ENCODE data around the gene DOCK2.

- no peak for TF ChIP-seq REST (IDR thresholded peaks at IDR 0.05; ENCODE audit: insufficient read depth in 1 of 2, low read depth in 2 of 2, low read length in 2 of 2)
- no peak for TF ChIP-seq SIN3A (IDR thresholded peaks at IDR 0.05; ENCODE audit: borderline replicate concordance, insufficient read depth, low read length)
- no peak for TF ChIP-seq TAF1 (IDR thresholded peaks at IDR 0.05; ENCODE audit: borderline replicate concordance, insufficient read depth, low read length)
- TF ChIP-seq POLR2AphosphoS5 (IDR thresholded peaks at IDR 0.05; ENCODE audit: low read depth, low read length) = no peak
These were observed 164.7 kb downstream of the DOCK2 start for GRCh38 chr5:169801781-169802180.
